Stimulated activated CD8-positive, alpha-beta memory T cell treated with anti-CD3 and anti-CD28 coated beads, Interleukin-12 subunit alpha, Interleukin-12 subunit beta, amount 100 ng/mL, for 24 hours (primary cell): ENCODE data around the gene IQSEC1.
A peak's percentile ranks its signal among the peaks of the same experiment; 100 is the strongest.

Source experiments
- DNase-seq: peaks from one replicate; pipeline ENCODE4 v3.0.0-alpha.2; 2020; ENCODE audit errors: extremely low read depth

IQSEC1 gene

GRCh38 chr3:13107661-13108060 is 34.4 kb upstream of the IQSEC1 start:
- no peak for DNase-seq

GRCh38 chr3:13106308-13107001 is 33.2 kb upstream of the IQSEC1 start:
- DNase-seq = no peak

GRCh38 chr3:13105896-13106250 is 32.6 kb upstream of the IQSEC1 start:
- DNase-seq = no peak

- DNase-seq = no peak
These were observed 32.1 kb upstream of the IQSEC1 start for GRCh38 chr3:13105181-13105895.

DNA sequence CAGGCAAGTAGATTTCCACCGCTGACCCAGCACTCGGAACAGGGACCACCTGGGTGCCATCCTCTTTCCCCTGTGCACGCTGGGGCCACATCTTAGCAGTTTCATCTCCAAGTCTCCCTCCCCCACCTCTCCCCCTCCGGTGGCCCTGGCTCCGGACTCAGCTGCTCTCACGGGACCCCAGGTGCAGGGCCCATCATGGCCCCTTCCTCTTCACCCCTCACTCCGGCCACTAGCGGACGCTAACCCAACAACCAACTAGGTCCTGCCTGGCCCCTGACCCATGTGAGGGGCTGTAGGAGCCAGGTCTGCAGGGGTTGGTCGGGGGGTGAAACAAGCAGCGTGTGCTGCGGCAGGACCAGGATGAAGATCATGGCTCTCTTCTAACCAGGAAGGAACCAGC is 31.3 kb upstream of the IQSEC1 start:
- no peak for DNase-seq

- DNase-seq = no peak
These were observed 30.3 kb upstream of the IQSEC1 start for GRCh38 chr3:13103416-13104058.

DNA sequence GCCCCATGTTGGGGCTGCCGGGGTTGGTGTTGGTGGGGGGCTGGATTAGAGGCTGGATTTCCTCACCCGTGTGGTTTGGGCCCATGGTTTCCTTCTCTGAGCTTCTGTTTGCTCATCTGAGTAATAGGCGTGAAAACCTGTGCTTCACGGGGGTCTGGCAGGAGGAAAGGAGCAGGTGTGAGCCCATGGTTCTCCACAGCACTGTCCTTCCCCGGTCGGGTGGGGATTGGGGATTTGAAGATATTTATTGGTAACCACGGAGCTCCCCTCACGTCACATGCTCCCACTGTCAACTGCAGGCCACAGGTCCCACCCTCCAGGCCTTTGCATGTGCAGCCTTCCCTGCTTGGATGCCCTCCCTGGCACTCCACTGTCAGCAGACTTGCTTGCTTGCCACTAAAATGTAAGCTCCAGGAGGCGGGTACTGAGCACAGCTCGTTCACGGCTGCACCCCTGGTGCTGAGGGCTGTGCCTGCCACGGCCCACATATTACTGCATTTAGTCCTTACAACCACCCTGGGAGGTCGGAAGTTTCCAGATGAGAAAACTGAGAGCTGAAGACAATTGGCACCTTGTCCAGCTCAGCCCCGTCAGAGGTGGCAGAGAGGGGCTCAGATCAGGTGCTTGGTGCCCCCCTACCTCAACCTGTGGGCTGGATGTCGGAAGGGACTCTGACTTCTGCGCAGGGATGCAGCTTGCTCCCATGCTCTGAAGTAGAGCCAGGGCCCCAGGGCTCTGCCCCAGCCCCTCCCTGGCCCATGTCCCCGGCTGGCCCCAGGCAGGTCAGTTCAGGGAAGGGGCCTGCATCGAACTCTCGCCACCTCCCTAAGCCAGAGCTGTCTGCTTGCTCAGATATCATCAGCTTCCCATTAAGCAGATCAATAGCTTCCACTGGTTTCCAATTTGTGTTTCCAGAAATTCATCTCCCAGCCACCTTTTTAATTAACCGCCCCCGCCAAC is 29.4 kb upstream of the IQSEC1 start:
- no peak for DNase-seq

- no peak for DNase-seq
These were observed 26.5 kb upstream of the IQSEC1 start for GRCh38 chr3:13099707-13100106.

DNA sequence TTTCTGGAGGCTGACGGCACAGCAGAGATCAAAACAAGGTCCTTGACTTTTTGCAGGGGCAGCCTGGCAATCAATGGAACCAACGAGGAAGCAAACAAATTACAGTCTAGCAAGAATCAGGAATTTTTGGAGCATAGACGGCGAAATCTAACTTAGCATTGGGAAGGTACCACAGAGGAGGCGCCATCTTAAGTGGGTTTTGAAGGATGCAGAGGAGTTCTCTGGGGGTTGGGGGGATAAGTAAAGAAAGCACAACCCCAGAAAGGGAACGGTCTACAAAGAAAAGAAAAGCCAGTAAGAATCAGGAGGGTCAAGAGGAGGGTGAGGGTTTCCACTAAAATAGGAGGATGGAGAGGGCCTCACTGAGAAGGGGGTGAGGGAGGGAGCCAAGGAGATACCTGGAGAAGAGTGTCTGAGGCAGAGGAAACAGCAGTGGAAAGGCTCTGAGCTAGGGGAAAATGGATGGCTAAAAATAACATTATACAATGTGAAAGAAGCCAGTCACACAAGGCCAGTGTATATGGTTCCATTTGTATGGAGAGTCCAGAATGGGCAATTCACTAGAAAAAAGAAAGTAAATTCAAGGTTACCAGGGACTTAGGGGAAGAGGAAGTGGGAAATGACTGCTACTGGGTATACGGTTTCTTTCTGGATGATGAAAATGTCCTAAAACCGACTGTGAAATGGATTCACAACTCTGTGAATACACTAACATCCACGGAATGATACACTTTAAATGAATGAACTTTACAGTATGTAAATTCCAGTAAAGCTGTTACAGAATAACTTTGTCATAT is 25.2 kb upstream of the IQSEC1 start:
- no peak for DNase-seq

DNA sequence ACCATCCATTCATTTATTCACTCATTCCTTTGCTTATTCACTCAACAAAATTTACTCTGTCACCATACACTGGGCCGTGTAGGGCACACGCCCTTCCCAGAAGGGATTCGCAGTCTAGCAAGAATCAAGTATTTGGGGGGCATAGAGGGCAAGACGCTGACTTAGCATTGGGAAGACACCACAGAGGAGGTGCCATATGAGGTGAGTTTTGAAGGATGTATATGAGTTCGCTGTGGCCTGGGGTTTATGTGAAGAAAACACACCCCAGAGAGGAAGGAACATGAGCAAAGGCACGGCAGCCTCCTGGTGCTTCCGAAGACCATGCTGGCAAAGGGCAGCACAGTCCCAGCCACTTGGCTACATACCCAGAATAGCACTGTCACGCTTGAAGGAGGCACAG is 23.1 kb upstream of the IQSEC1 start:
- no peak for DNase-seq

- DNase-seq = no peak
These were observed 22.2 kb upstream of the IQSEC1 start for GRCh38 chr3:13095408-13095937.

DNA sequence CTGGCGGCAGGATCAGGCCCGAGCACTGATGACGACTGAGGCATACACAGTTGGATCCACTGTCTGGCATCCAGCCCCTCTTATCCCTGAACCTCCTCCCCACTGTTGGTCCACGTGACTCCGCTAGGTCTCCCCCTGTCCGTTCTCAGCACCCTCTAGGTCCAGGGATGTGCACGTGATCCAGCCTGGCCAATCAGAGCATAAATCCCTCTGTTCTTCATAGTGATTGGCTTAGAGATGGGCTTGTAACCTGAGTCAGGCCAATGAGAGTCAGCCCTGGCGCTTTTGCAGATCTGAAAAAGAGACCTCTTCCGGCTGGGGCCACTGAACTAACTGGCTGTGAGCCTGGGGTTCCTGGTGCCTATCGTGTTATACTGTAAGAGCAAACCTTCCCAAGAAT is 20.5 kb upstream of the IQSEC1 start:
- no peak for DNase-seq

GRCh38 chr3:13092621-13093617 is 19.7 kb upstream of the IQSEC1 start:
- no peak for DNase-seq

DNA sequence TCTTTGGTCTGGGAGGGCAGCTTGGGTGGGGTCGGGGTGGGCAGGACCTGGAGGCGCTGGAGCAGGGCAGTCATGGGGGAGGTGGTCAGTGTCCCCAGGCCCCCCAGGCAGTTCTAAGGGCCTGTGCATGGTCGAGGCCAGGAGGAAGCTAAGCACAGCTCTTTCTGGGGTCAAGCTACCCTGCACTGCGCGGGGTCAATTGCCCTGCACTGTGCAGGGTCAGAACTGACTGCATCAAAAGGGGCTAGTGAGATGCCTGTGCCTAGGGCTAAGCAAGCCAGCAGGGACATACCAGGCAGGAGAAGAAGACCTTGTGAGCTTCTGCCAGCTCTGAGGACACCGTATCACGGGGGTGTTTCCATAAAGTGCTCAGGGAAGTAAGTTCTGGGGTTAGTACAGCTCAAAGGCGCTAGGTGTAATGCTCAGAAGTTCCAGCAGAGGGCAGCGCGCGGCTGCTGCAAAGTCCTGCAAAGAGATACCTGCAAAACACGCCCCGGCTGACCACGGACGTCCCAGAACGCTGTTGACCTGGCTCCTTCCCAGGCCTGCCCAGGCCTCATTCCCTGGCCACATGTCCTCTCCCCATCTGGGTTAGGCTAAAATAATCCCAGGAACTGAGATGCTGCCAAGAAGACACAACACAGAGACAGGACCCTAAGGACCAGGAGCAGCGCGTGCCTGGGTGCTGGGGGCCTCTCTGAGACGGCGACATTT is 18.8 kb upstream of the IQSEC1 start:
- peak; percentile 39 for DNase-seq

- no peak for DNase-seq
These were observed 15.1 kb upstream of the IQSEC1 start for GRCh38 chr3:13088028-13089006.

- DNase-seq = no peak
These were observed 14.2 kb upstream of the IQSEC1 start for GRCh38 chr3:13087320-13087990.

- DNase-seq = no peak
These were observed 13.3 kb upstream of the IQSEC1 start for GRCh38 chr3:13086531-13086981.
